ENCODE data around the gene UPK1B.

- TF ChIP-seq MXD4 (CRISPR knock-in tag; IDR thresholded peaks at IDR 0.05; ENCODE audit: borderline replicate concordance) (no peak), CTCF (IDR thresholded peaks at IDR 0.05) (no peak)
These were observed 28.3 kb upstream of the UPK1B start for GRCh38 chr3:119145128-119145499.

All from WTC11 (cell line).